HG03378 (cell line): ENCODE measurements around the gene HORMAD2.

Experiments used
- ATAC-seq: cut with Tn5 transposase; IDR thresholded peaks from one replicate; pipeline ENCODE4 v1.9.1; 2021; ENCODE audit warnings: mild to moderate bottlenecking, moderate library complexity; ENCODE audit not compliant: unreplicated experiment

HORMAD2 gene

DNA sequence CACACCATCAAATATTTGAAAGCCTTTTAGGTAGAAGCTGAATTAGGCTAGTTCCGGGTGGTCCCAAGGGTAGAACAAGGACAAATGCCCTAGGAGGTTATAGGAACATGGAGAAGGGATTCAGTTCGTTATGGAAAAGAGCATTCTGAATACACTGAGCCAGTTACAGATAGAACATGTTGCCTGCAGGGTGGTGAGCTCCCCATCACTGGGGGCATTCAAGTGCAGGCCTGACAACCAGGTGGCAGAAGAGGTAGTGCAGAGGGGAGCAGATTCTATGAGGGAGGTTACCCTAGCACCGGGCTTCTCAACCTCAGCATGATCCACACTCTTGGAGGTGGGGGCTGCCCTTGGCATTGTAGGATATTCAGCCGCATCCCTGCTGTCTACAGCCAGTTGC lies 142.1 kb downstream of the HORMAD2 start:
- ATAC-seq, result no peak

DNA sequence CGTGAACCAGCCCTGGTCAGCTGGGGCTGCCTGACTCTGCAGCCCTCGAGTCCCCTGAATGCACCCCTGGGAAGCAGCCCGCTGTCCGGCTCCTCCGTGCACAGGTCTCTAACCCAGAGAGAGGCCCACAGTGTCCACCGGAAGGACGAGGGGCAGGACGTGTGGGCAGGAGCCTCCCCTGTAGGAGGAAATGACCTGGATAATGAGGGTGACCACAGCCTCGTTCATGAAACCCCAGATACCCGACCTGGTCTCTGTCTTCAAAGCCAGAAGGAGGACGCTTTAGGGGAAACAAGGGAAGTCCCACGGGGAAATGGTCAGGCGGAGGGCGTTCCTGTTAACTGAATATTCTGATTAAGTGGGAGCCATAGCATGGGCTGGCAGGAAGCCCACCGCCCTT lies 143.0 kb downstream of the HORMAD2 start:
- no peak for ATAC-seq

DNA sequence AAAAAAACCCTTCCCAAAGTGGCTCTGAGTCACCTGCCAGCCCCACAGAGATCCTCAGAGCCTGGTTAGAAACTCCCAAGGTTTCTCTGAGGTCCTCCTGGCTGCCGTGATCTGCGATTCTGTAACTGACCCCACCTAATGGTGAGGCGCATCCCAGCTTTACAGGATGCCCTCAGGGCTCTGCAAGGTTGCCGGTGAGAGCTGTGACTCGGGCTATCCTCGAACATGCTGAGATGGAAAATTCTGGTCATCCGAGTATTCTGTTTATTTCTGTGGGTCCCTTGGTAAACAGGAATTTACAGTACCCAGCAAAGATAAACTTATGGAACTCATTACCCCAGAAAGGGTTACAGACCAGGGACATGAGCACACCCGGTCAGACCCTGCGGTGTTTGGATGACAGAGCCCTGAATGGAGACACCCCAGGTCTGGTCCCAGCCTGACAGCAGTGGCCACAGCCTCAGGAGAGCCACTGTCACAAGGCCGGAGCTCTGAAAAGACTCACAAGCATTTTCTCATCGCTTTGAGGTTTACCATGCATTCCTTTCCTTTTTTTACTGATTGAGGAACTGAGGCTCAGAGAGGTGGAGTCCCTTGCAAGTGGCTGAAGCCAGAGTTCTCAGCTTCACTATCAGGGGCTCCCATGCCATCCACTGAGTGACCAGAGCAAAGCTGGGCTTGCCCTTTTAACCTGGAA lies 144.0 kb downstream of the HORMAD2 start:
- ATAC-seq, result no peak

DNA sequence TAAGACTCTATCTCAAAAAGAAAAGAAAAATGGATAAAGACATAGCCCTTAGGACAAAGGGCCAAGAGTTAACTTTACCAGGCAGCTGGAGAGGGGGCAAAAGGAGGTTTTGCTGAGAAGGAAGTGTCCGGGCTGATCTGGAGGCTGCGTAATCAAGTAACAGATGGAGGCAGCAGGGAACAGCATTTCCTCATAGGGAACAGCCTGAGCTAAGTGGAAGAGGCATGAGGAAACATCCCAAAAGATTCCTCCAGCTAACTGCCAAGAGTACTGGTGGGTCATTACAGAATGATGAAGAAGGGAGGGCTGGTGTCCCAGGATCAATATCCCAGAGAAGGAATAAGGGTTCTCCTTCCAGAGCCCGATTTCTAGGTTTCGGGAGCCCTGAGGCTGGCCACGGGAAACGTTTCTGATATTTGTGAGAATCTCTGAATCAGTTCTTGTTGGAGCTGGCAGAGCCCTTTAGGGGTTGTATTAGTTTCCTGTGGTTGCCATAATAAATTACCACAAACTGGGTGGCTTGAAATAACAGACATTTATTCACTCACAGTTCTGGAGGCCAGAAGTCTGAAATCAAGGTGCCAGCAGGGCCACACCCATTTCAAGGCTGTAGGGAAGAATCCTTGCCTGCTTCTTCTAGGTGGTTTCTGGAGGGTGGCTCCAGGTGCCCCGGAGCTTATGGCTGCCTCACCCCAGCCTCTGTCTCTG lies 145.1 kb downstream of the HORMAD2 start:
- no peak for ATAC-seq

DNA sequence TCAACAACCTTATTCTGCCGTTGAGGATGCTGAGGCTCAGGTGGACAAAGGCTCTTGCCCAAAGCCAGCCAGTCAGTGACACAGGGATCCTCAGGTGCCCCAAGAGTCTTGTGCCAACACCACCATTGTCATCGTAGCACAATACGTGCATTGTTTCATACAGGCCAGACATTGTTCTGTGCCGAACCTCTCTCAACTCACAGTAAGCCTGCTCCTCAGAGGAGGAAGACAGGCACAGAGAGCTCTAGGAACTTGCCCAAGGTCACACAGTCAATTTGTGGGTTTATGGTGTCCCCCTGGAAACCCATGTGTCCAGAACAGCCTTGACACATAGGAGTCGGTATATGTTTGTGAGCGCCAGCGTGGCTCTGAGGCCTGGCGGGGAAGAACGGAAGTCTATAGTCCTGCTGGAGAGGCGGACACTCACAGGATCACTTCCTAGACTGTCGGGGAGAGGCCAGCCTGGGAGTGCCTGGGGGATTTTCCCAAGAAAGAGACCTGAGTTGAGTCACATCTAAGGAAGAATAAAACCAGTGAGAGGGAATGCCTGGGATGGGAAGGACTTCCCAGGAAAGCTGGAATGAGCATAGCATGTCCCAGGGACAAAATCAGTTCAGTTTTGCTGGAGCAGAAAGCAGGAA lies 146.0 kb downstream of the HORMAD2 start:
- ATAC-seq, result no peak
